ENCODE results near the gene FER1L5. TPM values are rescaled to one million over a fixed set of nuclear protein-coding genes. Genes with fewer than 3 reads are reported as not detected.

FER1L5 gene
- total and polyA plus RNA-seq, 2 of the 8 experiments (the other 6 are each of a cell fraction or from before 2014, with no cell fraction given): 0.23 to 0.88 TPM

- H4K20me1 ChIP-seq (replicated peaks in 1 of 2; ENCODE audit: control insufficient read depth in 1 of 2, insufficient read depth in 2 of 2, low read length in 2 of 2): no peaks in the 10 kb centered on the region
- no peak overlapping the region for H2BK120ac ChIP-seq (replicated peaks; ENCODE audit: low read depth, low read length)
- no peak overlapping the region for H4K5ac ChIP-seq (ENCODE audit: insufficient read length, low read depth, low read length)
- H3K4me2 ChIP-seq (ENCODE audit: insufficient read depth in 1 of 2, low read depth in 2 of 2, low read length in 2 of 2): no peak overlapping the region
- H3K79me2 ChIP-seq (ENCODE audit: control insufficient read depth in 1 of 2, insufficient read depth in 2 of 2, low read length in 2 of 2): no peaks in the 10 kb centered on the region
- no peak overlapping the region for H3K14ac ChIP-seq (ENCODE audit: insufficient read length)
- no peaks in the 10 kb centered on the region for H3K9me3 ChIP-seq (ENCODE audit: insufficient read depth in 2 of 2, low read depth in 1 of 2, low read length in 1 of 2)
- H2BK15ac ChIP-seq (ENCODE audit: low read length): no peak overlapping the region
- no peak overlapping the region for H3K9ac ChIP-seq (replicated peaks in 1 of 4; ENCODE audit: extremely low read depth in 1 of 4, low read depth in 3 of 4, low read length in 3 of 4)
- no peak overlapping the region for H3K18ac ChIP-seq (ENCODE audit: extremely low read depth, low read length)
- FAIRE-seq (no peak), DNase-seq (ENCODE audit: low read depth in 1 of 2, low spot score in 2 of 2) (no peak)
- no peak overlapping the region for H3K27ac ChIP-seq (ENCODE audit: low read depth, low read length)
- 91% methylated on average over 11 of the region's 14 CpGs; no CpG with 5 or more reads in 1 of the 2 experiments for WGBS, 2 experiments (ENCODE audit: extremely low coverage in 1 of 2, insufficient coverage in 1 of 2, insufficient read length in 1 of 2, insufficient replicate concordance in 2 of 2, low coverage in 1 of 2, low lambda C conversion rate in 2 of 2, missing lambda C conversion rate in 1 of 2)
- H2BK5ac ChIP-seq (ENCODE audit: low read depth, low read length): no peak overlapping the region
- no peaks in the 10 kb centered on the region for H3K79me1 ChIP-seq (ENCODE audit: low read depth, low read length)
- H3K4me1 ChIP-seq (replicated peaks in 1 of 4; ENCODE audit: control insufficient read depth in 3 of 4, insufficient read depth in 4 of 4, low read length in 3 of 4): no peaks in the 10 kb centered on the region
- no peak overlapping the region for H3K4me3 ChIP-seq (ENCODE audit: extremely low read depth in 1 of 4, insufficient read depth in 2 of 4, low read depth in 3 of 4, low read length in 4 of 4)
- H4K8ac ChIP-seq (ENCODE audit: extremely low read depth, insufficient read depth, low read length): no peak overlapping the region; the same call in 1 of the 2 replicates
- H2BK12ac ChIP-seq (ENCODE audit: low read depth, low read length): no peak overlapping the region
- TF ChIP-seq EP300 (IDR thresholded peaks at IDR 0.05; ENCODE audit: borderline replicate concordance in 1 of 2, low read depth in 2 of 2, low read length in 2 of 2): no peak
- TF ChIP-seq HDAC2 (IDR thresholded peaks at IDR 0.05; ENCODE audit: borderline replicate concordance in 1 of 2, low read depth in 2 of 2, low read length in 2 of 2): no peak
- no peak for TF ChIP-seq KDM1A (IDR thresholded peaks at IDR 0.05; ENCODE audit: borderline replicate concordance, low read length)
- no peak for TF ChIP-seq JUN (IDR thresholded peaks at IDR 0.05; ENCODE audit: low read depth, low read length)
- no peak for TF ChIP-seq EGR1 (IDR thresholded peaks at IDR 0.05; ENCODE audit: borderline replicate concordance, low read depth, low read length)
- no peak for TF ChIP-seq SP4 (IDR thresholded peaks at IDR 0.05; ENCODE audit: low read length)
- no peak for TF ChIP-seq MAFK (IDR thresholded peaks at IDR 0.05; ENCODE audit: low read depth, low read length)
- TF ChIP-seq, protein P1, sequence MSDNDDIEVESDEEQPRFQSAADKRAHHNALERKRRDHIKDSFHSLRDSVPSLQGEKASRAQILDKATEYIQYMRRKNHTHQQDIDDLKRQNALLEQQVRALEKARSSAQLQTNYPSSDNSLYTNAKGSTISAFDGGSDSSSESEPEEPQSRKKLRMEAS (IDR thresholded peaks at IDR 0.05): no peak
- TF ChIP-seq FOSL1 (IDR thresholded peaks at IDR 0.05; ENCODE audit: insufficient read depth, low read depth, low read length): no peak
- ChIA-PET CTCF (ENCODE audit: partially characterized antibody) (interaction anchor here (1.8 kb wide), 1 partner anchor 62 kb away, joined by 7 read pairs; the partner anchor contains the start of gene CNNM4), POLR2A (ENCODE audit: partially characterized antibody) (interaction anchor here (1.6 kb wide), 1 partner anchor 11 kb away, joined by 3 read pairs; no protein-coding TSS in a partner anchor)
- H3K56ac ChIP-seq (replicated peaks; ENCODE audit: insufficient read length, low read depth, low read length): no peak overlapping the region
- H4K91ac ChIP-seq (replicated peaks; ENCODE audit: insufficient read length, low read length): no peak overlapping the region
- H3K23ac ChIP-seq (ENCODE audit: insufficient read length): no peak overlapping the region
- no peak overlapping the region for H3K4ac ChIP-seq (replicated peaks; ENCODE audit: insufficient read length, low read depth, low read length)
- H3K36me3 ChIP-seq (ENCODE audit: control insufficient read depth in 2 of 4, insufficient read depth in 4 of 4, low read length in 3 of 4): no peaks in the 10 kb centered on the region; a peak in 1 of 8 replicates
- H3K27me3 ChIP-seq (replicated peaks in 1 of 4; ENCODE audit: control insufficient read depth in 3 of 4, extremely low read depth in 1 of 4, insufficient read depth in 3 of 4, low read length in 3 of 4): no peaks in the 10 kb centered on the region
- no peak overlapping the region for H2AK5ac ChIP-seq (ENCODE audit: low read depth, low read length)
- H2BK20ac ChIP-seq (ENCODE audit: low read length): no peak overlapping the region
- H3K23me2 ChIP-seq (ENCODE audit: low read depth, low read length): no peaks in the 10 kb centered on the region
- H2AFZ ChIP-seq (ENCODE audit: low read length): no peak overlapping the region
Observed at GRCh38 chr2:96698221-96698861, 55.8 kb downstream of the FER1L5 start.
